Right lung (tissue), 5 donors: Measurements from ENCODE around the gene USP36. TPM values are rescaled to one million over a fixed set of nuclear protein-coding genes. Genes with fewer than 3 reads are reported as not detected.
A peak's percentile ranks its signal among the peaks of the same experiment; 100 is the strongest.
"Not testable (repeated sequence)": the region's sequence is repeated elsewhere in the genome, so short reads cannot be mapped to it uniquely, and the experiment has no call there.

Experiments used
- DNase-seq, 2 donors: peaks; one replicate each; pipeline ENCODE4 v3.0.0-alpha.2; 2013
- polyA plus RNA-seq, 5 donors: library from polyadenylated mRNA; unstranded; fragments of 120-200 nt; gene quantifications; one replicate each; pipeline versions ENCODE4 v1.2.1 to v1.2.3, GENCODE V29; 2013; ENCODE audit warnings: inconsistent platforms in 1 of 5, low replicate concordance in 1 of 5; ENCODE audit not compliant: insufficient read length in 5 of 5, insufficient read depth in 1 of 5

Gene USP36
- polyA plus RNA-seq, 5 donors = 32.6 to 55.3 (median 43.6) TPM

DNA sequence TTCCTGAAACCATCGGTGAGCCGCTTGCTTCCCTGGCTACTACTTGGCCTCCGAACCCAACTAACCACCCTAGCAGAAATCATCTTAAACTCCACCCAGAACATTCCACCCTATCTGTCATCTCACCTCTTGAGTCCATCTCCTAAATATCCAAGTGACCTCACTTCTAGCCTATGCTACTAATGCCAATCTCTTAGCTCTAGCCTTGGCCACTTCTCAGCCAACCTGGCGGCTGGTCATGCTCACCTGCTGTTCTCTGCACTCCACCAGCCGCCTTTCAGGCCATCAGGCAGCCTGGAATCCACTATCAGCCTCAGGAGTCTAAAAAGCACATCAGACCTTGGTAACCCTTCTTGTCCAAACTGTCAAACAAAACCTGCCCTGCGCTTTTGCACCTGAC, 46.6 kb downstream of the USP36 start:
- no peak for DNase-seq

- no peak for DNase-seq
Observed at GRCh38 chr17:78793415-78793814, 47.2 kb downstream of the USP36 start.

GRCh38 chr17:78791840-78792709, 48.5 kb downstream of the USP36 start:
- DNase-seq = no peak

DNA sequence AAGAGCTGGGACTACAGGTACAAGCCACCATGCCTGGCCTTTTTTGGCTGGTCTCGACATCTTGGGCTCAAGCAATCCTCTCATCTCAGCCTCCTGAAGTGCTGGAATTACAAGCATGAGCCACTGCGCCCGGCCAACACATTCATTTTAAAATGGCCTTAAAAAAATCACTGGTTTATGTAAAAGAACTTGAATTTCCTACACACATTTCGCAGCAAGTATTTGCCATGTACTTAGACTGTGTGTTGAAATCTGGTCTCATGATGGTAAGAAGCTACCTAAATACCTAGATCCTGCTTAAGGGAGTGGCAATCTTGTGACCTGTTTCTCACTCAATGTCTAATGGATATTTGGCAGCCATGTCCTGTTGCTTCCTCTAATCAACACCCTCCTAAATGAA, 50.1 kb downstream of the USP36 start:
- DNase-seq = no peak

- DNase-seq = peak; percentile 82 to 83
Observed at GRCh38 chr17:78789663-78790181, 50.9 kb downstream of the USP36 start.

- no peak for DNase-seq
Observed at GRCh38 chr17:78789149-78789662, 51.4 kb downstream of the USP36 start.

DNA sequence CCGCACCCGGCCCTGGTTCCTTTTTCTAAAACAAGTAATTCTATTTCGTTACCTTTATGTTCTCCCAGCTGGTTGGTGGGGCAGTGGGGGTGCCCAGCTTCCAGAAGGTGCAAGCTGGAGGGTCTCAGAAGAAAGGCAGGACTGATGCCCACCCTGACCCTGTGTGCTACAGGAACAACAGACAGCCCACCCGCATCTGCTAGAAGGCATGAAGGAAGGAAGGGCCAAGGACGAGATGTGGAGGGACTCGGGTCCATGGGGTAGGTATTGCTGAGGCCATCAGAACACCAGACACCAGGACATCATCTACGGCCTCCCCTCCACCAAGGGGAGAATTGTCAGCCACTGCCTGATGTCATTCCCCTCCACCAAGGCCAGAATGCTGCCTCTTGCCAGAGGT, 52.2 kb downstream of the USP36 start:
- DNase-seq = no peak

DNA sequence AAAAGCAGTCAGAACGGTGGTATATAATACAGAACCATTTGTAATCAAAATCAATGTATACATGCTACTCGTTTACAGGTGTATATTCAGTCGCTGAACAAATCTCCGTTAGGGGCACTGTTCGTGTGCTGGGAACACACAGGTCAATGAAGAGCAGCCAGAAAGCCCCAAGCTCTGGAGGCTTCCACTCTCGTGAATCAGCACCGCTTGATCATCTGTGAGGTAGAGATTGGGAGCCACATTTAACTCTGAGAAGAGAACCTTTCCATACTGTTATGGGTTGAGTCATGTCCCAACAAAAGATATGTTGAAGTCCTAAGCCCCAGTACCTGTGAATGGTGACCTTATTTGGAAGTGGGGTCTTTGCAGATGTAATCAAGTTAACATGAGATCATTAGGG, 53.2 kb downstream of the USP36 start:
- DNase-seq = no peak

- no peak for DNase-seq
Observed at GRCh38 chr17:78785663-78786057, 55.0 kb downstream of the USP36 start.

DNA sequence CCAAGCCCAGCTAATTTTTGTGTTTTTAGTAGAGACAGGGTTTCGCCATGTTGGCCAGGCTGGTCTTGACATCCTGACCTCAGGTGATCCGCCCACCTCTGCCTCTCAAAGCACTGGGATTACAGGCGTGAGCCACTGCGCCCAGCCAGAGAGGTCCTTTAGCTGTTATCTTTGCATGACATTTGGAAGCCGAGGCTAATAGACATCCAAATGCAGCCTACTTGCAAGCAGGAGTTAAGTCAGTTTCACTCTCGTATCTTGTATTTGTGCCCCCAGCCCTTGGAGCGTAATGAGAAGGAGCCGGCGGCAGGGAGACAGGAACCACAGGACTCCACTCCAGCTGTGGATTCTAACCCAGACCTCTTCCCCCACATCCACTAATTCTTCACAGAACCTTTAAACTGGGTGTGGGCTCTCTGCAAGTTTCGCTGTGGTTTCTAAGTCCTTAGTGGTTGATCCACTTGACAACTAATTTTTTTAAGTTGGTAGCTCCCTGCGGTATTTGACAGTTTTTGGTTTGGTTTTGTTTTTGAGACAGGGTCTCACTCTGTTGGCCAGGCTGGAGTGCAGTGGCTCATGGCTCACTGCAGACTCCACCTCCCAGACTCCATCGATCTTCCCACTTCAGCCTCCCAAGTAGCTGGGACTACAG, 55.5 kb downstream of the USP36 start:
- no peak for DNase-seq

- no peak for DNase-seq
Observed at GRCh38 chr17:78784352-78784751, 56.3 kb downstream of the USP36 start.

DNA sequence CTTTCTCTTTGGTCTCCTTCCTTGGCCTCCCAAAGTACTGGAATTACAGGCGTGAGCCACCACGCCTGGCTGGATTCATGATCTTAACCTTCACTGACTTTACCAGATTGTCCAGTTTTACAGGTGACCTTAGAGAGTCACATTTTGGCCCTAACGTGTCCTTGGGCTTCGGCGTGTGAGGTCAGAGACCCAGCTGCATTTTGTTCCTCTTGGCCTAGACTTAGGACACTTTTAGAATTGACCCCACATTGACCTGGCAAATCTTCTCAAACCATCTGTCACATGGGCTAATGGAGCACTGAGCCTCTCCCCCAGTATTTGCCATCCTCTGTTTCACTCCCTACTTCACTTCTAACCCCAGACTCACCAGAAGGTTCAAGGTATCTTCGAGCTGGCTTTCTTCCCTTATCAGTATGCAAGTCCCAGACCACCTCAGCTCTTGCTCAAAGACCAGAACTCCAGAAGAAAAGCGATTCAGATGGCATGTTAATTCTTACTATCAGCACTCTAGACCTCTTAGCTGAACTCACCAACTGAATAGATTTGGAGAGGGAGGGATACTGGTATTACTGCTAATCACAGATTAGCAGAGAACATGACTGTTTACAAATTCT, 56.8 kb downstream of the USP36 start:
- no peak for DNase-seq

- DNase-seq = no peak
Observed at GRCh38 chr17:78781893-78782304, 58.7 kb downstream of the USP36 start, which contains the start of gene CYTH1. CYTH1 (minus strand) TSS chr17:78782273; CDS start chr17:78782223, 50 bp downstream.

- DNase-seq = peak in 1 of 2 donors; percentile 40
Observed at GRCh38 chr17:78781104-78781892, 59.3 kb downstream of the USP36 start.

GRCh38 chr17:78780335-78780734, 60.3 kb downstream of the USP36 start:
- DNase-seq = no peak

GRCh38 chr17:78779850-78780249, 60.8 kb downstream of the USP36 start:
- no peak for DNase-seq

DNA sequence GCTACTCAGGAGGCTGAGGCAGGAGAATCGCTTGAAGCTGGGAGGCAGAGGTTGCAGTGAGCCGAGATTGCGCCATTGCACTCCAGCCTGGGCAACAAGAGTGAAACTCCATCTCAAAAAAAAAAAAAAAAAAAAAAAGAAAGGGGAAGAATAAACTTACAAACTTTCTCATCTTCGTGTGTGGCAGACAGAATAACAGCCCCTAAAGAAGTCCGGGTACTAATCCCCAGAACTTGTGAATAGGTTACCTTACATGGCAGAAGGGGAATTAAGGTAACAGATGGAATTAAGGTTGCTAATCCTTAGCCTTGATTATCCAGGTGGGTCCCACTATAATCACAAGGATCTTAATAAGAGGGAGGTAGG, 61.3 kb downstream of the USP36 start:
- DNase-seq = not testable (repeated sequence)

GRCh38 chr17:78777881-78778280, 62.7 kb downstream of the USP36 start:
- no peak for DNase-seq

GRCh38 chr17:78774956-78775571, 65.5 kb downstream of the USP36 start:
- no peak for DNase-seq

DNA sequence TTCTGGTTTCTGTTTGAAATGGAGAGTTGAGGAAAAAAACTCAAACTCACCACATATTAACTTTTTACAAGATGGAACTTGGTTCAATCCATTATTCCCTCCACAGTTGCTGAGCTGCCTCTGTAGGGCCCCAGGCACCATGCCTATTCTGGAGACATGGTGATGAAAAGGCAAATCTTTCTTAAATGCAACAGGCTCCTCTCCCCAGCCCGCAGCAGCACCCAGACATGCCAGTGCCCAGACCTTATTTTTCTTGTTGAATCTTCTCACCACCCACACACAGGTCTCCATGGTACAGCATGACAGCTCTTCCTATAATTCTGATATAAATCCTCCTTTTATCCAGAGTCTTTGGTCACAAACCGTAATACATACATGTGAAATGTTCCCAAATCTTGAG, 66.2 kb downstream of the USP36 start:
- no peak for DNase-seq
